Measurements from ENCODE around the gene SLC6A11. TPM values are rescaled to one million over a fixed set of nuclear protein-coding genes. Genes with fewer than 3 reads are reported as not detected.

Gene SLC6A11
- total RNA-seq, 1 experiment from 2014 or later = not detected

DNA sequence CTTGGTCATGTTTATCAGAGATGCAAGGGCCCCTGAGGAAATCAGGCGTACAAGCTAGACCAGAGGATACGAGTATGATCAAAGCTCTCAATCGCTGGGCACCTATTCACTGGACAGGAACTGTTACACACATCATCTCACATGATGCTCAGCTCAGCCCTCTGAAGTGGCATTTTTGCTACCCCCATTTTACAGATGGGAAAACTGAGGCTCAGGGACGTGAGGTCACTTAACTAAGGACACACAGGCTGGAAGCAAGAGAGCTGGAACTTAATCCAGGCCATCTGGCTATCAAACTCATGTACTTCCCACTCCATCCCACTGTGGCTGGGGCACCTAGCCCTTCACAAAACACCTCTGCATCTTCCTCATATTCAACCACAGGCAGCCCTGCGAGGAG, 103.6 kb downstream of the SLC6A11 start:
- CTCF ChIA-PET = no interaction called here
- no peak overlapping the region for H3K27ac ChIP-seq

DNA sequence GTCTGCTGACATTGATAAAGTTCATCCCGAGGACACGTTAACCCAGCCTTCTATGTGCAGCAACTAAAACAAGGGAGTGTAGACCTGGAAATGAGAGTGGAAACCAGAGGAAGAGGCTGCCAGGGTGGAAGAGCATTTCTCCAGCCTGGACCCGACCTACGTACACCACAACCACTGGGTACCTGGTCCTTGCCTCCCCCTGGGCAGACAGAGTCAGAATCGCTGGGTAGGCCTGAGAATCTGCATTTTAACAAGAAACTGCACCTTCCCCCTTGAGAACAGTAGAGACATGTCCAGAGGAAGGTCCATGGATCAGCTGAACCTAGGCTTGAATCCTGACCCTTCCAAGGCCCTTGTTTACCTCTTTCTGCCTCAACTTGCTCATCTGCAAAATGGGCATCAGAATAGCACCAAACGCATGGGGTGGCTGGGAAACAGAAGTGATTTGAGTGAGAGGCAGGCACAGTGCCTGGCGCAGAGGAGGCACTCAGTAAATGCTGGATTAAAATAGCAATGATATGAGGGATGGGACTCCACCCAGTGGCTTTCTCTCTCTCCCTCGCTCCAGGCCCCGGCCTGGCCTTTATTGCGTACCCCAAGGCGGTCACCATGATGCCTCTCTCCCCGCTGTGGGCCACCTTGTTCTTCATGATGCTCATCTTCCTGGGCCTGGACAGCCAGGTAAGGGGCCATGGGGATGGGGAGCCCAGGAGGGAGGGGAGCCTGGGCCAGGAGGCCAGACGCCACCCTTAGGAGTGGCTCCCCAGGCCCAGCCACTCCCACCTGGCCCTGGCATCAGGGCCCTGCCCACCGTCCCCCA, 109.6 kb downstream of the SLC6A11 start:
- Histone ChIP-seq H3K4me3 (no peak overlapping the region), H3K36me3 (ENCODE audit: low read depth) (no peaks in the 10 kb centered on the region), H3K9me2 (ENCODE audit: insufficient read depth) (no peaks in the 10 kb centered on the region), H3F3A (ENCODE audit: insufficient read depth, low read depth) (no peaks in the 10 kb centered on the region), H2AFZ (no peak overlapping the region), H4K20me1 (ENCODE audit: insufficient read depth) (peaks cover 6% of the 10 kb centered on the region; the same call in 1 of the 2 replicates), H3K79me2 (ENCODE audit: low read depth) (no peaks in the 10 kb centered on the region), H3K4me1 (replicated peaks; ENCODE audit: insufficient read depth) (no peaks in the 10 kb centered on the region), H3K27me3 (ENCODE audit: insufficient read depth, low read depth) (peaks cover 79% of the 10 kb centered on the region), H3K27ac (no peak overlapping the region), H3K9me3 (ENCODE audit: insufficient read depth, low read depth) (no peaks in the 10 kb centered on the region), H3K4me2 (no peak overlapping the region)
- DNase-seq = no peak
- POLR2A ChIA-PET (ENCODE audit: unreplicated experiment) = no interaction called here
- CTCF ChIA-PET = no interaction called here
- TF ChIP-seq, protein P1, sequence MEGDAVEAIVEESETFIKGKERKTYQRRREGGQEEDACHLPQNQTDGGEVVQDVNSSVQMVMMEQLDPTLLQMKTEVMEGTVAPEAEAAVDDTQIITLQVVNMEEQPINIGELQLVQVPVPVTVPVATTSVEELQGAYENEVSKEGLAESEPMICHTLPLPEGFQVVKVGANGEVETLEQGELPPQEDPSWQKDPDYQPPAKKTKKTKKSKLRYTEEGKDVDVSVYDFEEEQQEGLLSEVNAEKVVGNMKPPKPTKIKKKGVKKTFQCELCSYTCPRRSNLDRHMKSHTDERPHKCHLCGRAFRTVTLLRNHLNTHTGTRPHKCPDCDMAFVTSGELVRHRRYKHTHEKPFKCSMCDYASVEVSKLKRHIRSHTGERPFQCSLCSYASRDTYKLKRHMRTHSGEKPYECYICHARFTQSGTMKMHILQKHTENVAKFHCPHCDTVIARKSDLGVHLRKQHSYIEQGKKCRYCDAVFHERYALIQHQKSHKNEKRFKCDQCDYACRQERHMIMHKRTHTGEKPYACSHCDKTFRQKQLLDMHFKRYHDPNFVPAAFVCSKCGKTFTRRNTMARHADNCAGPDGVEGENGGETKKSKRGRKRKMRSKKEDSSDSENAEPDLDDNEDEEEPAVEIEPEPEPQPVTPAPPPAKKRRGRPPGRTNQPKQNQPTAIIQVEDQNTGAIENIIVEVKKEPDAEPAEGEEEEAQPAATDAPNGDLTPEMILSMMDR (conservative IDR thresholded peaks at IDR 0.05) = no peak
- no peak for TF ChIP-seq EZH2 (IDR thresholded peaks at IDR 0.05; ENCODE audit: low read depth)
- no TSS peak for BruUV-seq (replicated peaks)
- intact Hi-C loops (cut with micrococcal nuclease; ENCODE audit: unreplicated experiment) = no loop called here

More for the DNA sequence above, 103.6 kb downstream of the SLC6A11 start:
- no peak overlapping the region for H3K4me2 ChIP-seq
- no peak overlapping the region for H3K4me3 ChIP-seq
- BruUV-seq (replicated peaks) = no TSS peak
- peaks cover 6% of the 10 kb centered on the region; the same call in 1 of the 2 replicates for H4K20me1 ChIP-seq (ENCODE audit: insufficient read depth)
- POLR2A ChIA-PET (ENCODE audit: unreplicated experiment) = no interaction called here
- no peaks in the 10 kb centered on the region for H3K36me3 ChIP-seq (ENCODE audit: low read depth)
- DNase-seq = no peak
- no peaks in the 10 kb centered on the region for H3K79me2 ChIP-seq (ENCODE audit: low read depth)
- intact Hi-C loops (cut with micrococcal nuclease; ENCODE audit: unreplicated experiment) = no loop called here
- no peak overlapping the region for H2AFZ ChIP-seq
- no peaks in the 10 kb centered on the region for H3F3A ChIP-seq (ENCODE audit: insufficient read depth, low read depth)
- no peak for TF ChIP-seq EZH2 (IDR thresholded peaks at IDR 0.05; ENCODE audit: low read depth)
- TF ChIP-seq, protein P1 (conservative IDR thresholded peaks at IDR 0.05) = no peak
- H3K27me3 ChIP-seq (ENCODE audit: insufficient read depth, low read depth) = peaks cover 84% of the 10 kb centered on the region
- H3K9me2 ChIP-seq (ENCODE audit: insufficient read depth) = no peaks in the 10 kb centered on the region
- H3K9me3 ChIP-seq (ENCODE audit: insufficient read depth, low read depth) = no peaks in the 10 kb centered on the region
- H3K4me1 ChIP-seq (replicated peaks; ENCODE audit: insufficient read depth) = no peaks in the 10 kb centered on the region

DNA sequence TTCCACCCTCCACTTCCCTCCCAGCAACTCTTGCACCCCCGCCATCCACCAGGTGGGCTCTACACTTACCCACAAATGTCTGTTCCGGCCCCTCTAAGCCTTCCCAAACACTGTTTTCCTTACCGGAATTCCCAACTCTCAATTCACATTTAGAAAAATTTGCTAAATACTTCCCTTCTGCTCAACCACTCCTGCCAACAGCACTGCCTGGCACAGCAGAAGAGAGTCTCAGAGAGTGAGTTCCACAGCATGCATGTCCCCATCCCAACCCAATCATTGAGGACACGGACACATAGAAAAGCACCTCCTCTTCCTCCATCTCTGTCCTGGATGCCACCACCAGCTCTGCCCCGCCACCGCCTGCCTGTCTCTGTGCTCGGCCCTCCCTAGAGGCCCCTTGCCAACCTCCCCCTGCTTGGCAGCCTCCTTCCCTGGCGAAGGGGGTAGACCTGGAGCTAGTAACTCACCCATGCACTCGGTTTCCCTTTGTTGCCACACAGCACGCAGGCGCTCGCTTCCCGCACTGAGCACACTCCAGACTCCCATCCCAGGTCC, 110.3 kb downstream of the SLC6A11 start:
- H3K27ac ChIP-seq = no peak overlapping the region
- ChIA-PET POLR2A (ENCODE audit: unreplicated experiment) (no interaction called here), CTCF (no interaction called here)
- peaks cover 79% of the 10 kb centered on the region for H3K27me3 ChIP-seq (ENCODE audit: insufficient read depth, low read depth)
- no peak overlapping the region for H2AFZ ChIP-seq
- DNase-seq = no peak
- no TSS peak for BruUV-seq (replicated peaks)
- no peaks in the 10 kb centered on the region for H3F3A ChIP-seq (ENCODE audit: insufficient read depth, low read depth)
- H3K4me3 ChIP-seq = no peak overlapping the region
- H3K4me2 ChIP-seq = no peak overlapping the region
- H3K79me2 ChIP-seq (ENCODE audit: low read depth) = no peaks in the 10 kb centered on the region
- no peaks in the 10 kb centered on the region for H4K20me1 ChIP-seq (ENCODE audit: insufficient read depth)
- H3K4me1 ChIP-seq (replicated peaks; ENCODE audit: insufficient read depth) = no peaks in the 10 kb centered on the region
- no peaks in the 10 kb centered on the region for H3K9me2 ChIP-seq (ENCODE audit: insufficient read depth)
- intact Hi-C loops (cut with micrococcal nuclease; ENCODE audit: unreplicated experiment) = no loop called here
- TF ChIP-seq, protein P1 (conservative IDR thresholded peaks at IDR 0.05) = no peak
- TF ChIP-seq EZH2 (IDR thresholded peaks at IDR 0.05; ENCODE audit: low read depth) = no peak
- no peaks in the 10 kb centered on the region for H3K36me3 ChIP-seq (ENCODE audit: low read depth)
- no peaks in the 10 kb centered on the region for H3K9me3 ChIP-seq (ENCODE audit: insufficient read depth, low read depth)
